Esophagus squamous epithelium (tissue), 4 donors: ENCODE measurements around the gene A1BG.

Source experiments
- POLR2A ChIP-seq, 4 donors: fragments of 450-650 bp; IDR thresholded peaks; one replicate each; pipeline ENCODE4 v1.6.1; 2017; ENCODE audit warnings: antibody characterized with exemption in 4 of 4, mild to moderate bottlenecking in 4 of 4, moderate library complexity in 3 of 4
- TF ChIP-seq, protein P1 (sequence below), 6 experiments: fragments of 450-650 bp in 4 of 6; fragments of 200-600 bp in 2 of 6; sonication (generic) in 2 of 6; IDR thresholded peaks; one replicate each; pipeline ENCODE4 v1.5.1; 2016 to 2019; ENCODE audit warnings: antibody characterized with exemption in 6 of 6, mild to moderate bottlenecking in 4 of 6, moderate library complexity in 4 of 6

GRCh38 chr19:58305932-58306323 lies 47.4 kb downstream of the A1BG start:
- no peak for TF ChIP-seq POLR2A (IDR thresholded peaks at IDR 0.05)
- TF ChIP-seq, protein P1, sequence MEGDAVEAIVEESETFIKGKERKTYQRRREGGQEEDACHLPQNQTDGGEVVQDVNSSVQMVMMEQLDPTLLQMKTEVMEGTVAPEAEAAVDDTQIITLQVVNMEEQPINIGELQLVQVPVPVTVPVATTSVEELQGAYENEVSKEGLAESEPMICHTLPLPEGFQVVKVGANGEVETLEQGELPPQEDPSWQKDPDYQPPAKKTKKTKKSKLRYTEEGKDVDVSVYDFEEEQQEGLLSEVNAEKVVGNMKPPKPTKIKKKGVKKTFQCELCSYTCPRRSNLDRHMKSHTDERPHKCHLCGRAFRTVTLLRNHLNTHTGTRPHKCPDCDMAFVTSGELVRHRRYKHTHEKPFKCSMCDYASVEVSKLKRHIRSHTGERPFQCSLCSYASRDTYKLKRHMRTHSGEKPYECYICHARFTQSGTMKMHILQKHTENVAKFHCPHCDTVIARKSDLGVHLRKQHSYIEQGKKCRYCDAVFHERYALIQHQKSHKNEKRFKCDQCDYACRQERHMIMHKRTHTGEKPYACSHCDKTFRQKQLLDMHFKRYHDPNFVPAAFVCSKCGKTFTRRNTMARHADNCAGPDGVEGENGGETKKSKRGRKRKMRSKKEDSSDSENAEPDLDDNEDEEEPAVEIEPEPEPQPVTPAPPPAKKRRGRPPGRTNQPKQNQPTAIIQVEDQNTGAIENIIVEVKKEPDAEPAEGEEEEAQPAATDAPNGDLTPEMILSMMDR (IDR thresholded peaks at IDR 0.05): no peak
